Epithelial cell of esophagus (primary cell): ENCODE measurements around the gene ARFGAP1.
A peak's percentile ranks its signal among the peaks of the same experiment; 100 is the strongest.

Experiments
- DNase-seq: peaks from one replicate; pipeline ENCODE4 v3.0.0; 2010; ENCODE audit warnings: low read depth
- H3K4me3 ChIP-seq: 2 replicates; pipeline ENCODE4 v1.5.1; 2011; ENCODE audit warnings: mild to moderate bottlenecking, low read length, control low read depth
- CTCF ChIP-seq: IDR thresholded peaks from 2 replicates; pipeline ENCODE4 v1.5.1; 2011; ENCODE audit warnings: low read depth, mild to moderate bottlenecking, low read length, control low read depth, inconsistent platforms; ENCODE audit not compliant: insufficient read depth; ENCODE audit errors: missing control alignments

Gene ARFGAP1

GRCh38 chr20:63227260-63227659, 45.4 kb upstream of the ARFGAP1 start:
- TF ChIP-seq CTCF, result no peak
- H3K4me3 ChIP-seq, result no peak overlapping the region
- no peak for DNase-seq

GRCh38 chr20:63228806-63229205, 43.8 kb upstream of the ARFGAP1 start:
- DNase-seq, result no peak
- TF ChIP-seq CTCF, result no peak
- no peak overlapping the region for H3K4me3 ChIP-seq

GRCh38 chr20:63230800-63231268, 41.8 kb upstream of the ARFGAP1 start:
- peak; percentile 66 for DNase-seq
- H3K4me3 ChIP-seq, result no peak overlapping the region
- peak; percentile 65 for TF ChIP-seq CTCF

GRCh38 chr20:63232235-63233060, 40.2 kb upstream of the ARFGAP1 start:
- no peak overlapping the region for H3K4me3 ChIP-seq
- peak; percentile 71 for DNase-seq
- no peak for TF ChIP-seq CTCF

GRCh38 chr20:63233061-63233344, 39.6 kb upstream of the ARFGAP1 start:
- TF ChIP-seq CTCF, result no peak
- no peak overlapping the region for H3K4me3 ChIP-seq
- no peak for DNase-seq

- no peak for DNase-seq
- no peak overlapping the region for H3K4me3 ChIP-seq
- TF ChIP-seq CTCF, result no peak
These were observed 38.7 kb upstream of the ARFGAP1 start for GRCh38 chr20:63233924-63234323.
